Mucosa of descending colon (tissue), 3 donors: ENCODE results near the gene NOS1. TPM values are rescaled to one million over a fixed set of nuclear protein-coding genes. Genes with fewer than 3 reads are reported as not detected.

Experiments used
- ATAC-seq: fragments of 200-7000 bp; cut with Tn5 transposase; one replicate; pipeline ENCODE4 v1.9.1; 2020; ENCODE audit warnings: mild to moderate bottlenecking, moderate library complexity
- DNase-seq, 3 donors: peaks; one replicate each; pipeline ENCODE4 v3.0.0-alpha.2; 2020
- H3K36me3 ChIP-seq: fragments of 200-600 bp; one replicate; pipeline ENCODE4 v1.8.0; 2021; ENCODE audit warnings: low read depth, mild to moderate bottlenecking
- H3K4me1 ChIP-seq: fragments of 200-600 bp; one replicate; pipeline ENCODE4 v1.8.0; 2021; ENCODE audit warnings: low read depth, mild to moderate bottlenecking
- H3K4me3 ChIP-seq: fragments of 200-600 bp; one replicate; pipeline ENCODE4 v1.8.0; 2021; ENCODE audit warnings: mild to moderate bottlenecking
- H3K9me3 ChIP-seq: fragments of 200-600 bp; one replicate; pipeline ENCODE4 v1.8.0; 2021; ENCODE audit warnings: mild to moderate bottlenecking
- CTCF ChIP-seq: fragments of 200-600 bp; IDR thresholded peaks from one replicate; pipeline ENCODE4 v1.8.0; 2022; ENCODE audit warnings: antibody characterized with exemption, mild to moderate bottlenecking
- intact Hi-C, 2 donors: fragments of 100-400 bp; cut with DNase I in 1 of 2; cut with micrococcal nuclease in 1 of 2; formaldehyde crosslinking; loops; one replicate each; pipeline versions ENCODE4 v1.11.0 to v1.11.1; 2022; cut with DNase I, micrococcal nuclease
- total RNA-seq, 3 donors: library from RNA; stranded (reverse); fragmentation: NEBNext Ultra II Directional in 2 of 3; extraction: Animal tissue kit (Norgen Biotek cat#: 25700) in 2 of 3; gene quantifications; one replicate each; pipeline versions ENCODE4 v1.2.1 to v1.2.4, GENCODE V29; 2021 to 2023
- donor health status: DM: no; HTN: no; CAD: no; lungs with moderate emphysema.
- donor health status: DM: no; HTN: no; CAD: no.
- donor health status: DM: no; HTN: yes; CAD: no.

Gene NOS1
- total RNA-seq, 3 donors from 2014 or later = 0.09 to 11.0 (median 0.29) TPM

- TF ChIP-seq CTCF = no peak
- Histone ChIP-seq H3K4me1 (no peaks in the 10 kb centered on the region), H3K36me3 (no peaks in the 10 kb centered on the region), H3K4me3 (no peak overlapping the region), H3K9me3 (no peaks in the 10 kb centered on the region)
- no peak for ATAC-seq
- intact Hi-C loops = no loop called here
- DNase-seq = no peak
Measured at GRCh38 chr12:117262749-117263148, 98.7 kb downstream of the NOS1 start.

- no peak overlapping the region for H3K4me3 ChIP-seq
- H3K36me3 ChIP-seq = no peaks in the 10 kb centered on the region
- ATAC-seq (no peak), DNase-seq (no peak)
- H3K4me1 ChIP-seq = no peaks in the 10 kb centered on the region
- H3K9me3 ChIP-seq = no peaks in the 10 kb centered on the region
- intact Hi-C loops = no loop called here
- no peak for TF ChIP-seq CTCF
Measured at GRCh38 chr12:117261247-117261646, 100.2 kb downstream of the NOS1 start.

- intact Hi-C loops = no loop called here
- no peak for TF ChIP-seq CTCF
- no peak for DNase-seq
Measured at GRCh38 chr12:117255386-117255785, 106.0 kb downstream of the NOS1 start.

GRCh38 chr12:117243488-117243887 is 117.9 kb downstream of the NOS1 start:
- Histone ChIP-seq H3K36me3 (no peaks in the 10 kb centered on the region), H3K4me3 (no peak overlapping the region), H3K9me3 (no peaks in the 10 kb centered on the region), H3K4me1 (no peaks in the 10 kb centered on the region)
- DNase-seq (no peak), ATAC-seq (no peak)
- intact Hi-C loops = no loop called here
- no peak for TF ChIP-seq CTCF

More at GRCh38 chr12:117255386-117255785, 106.0 kb downstream of the NOS1 start:
- ATAC-seq = no peak
- Histone ChIP-seq H3K4me3 (no peak overlapping the region), H3K4me1 (no peaks in the 10 kb centered on the region), H3K36me3 (no peaks in the 10 kb centered on the region), H3K9me3 (no peaks in the 10 kb centered on the region)

- Histone ChIP-seq H3K36me3 (no peaks in the 10 kb centered on the region), H3K4me1 (no peaks in the 10 kb centered on the region), H3K4me3 (no peak overlapping the region), H3K9me3 (no peaks in the 10 kb centered on the region)
- no peak for ATAC-seq
- no peak for DNase-seq
- intact Hi-C loops = no loop called here
- TF ChIP-seq CTCF = no peak
Measured at GRCh38 chr12:117241697-117242096, 119.7 kb downstream of the NOS1 start.
